Liver (tissue), 9 donors: ENCODE data around the gene RCSD1. TPM values are rescaled to one million over a fixed set of nuclear protein-coding genes. Genes with fewer than 3 reads are reported as not detected.
"Not testable (repeated sequence)": the region's sequence is repeated elsewhere in the genome, so short reads cannot be mapped to it uniquely, and the experiment has no call there.

Experiments
- DNase-seq: peaks from one replicate; pipeline ENCODE4 v3.0.0-alpha.2; 2017; ENCODE audit warnings: low spot score
- H3K27ac ChIP-seq, 2 donors: one replicate each; pipeline ENCODE4 v1.7.0; 2013; ENCODE audit warnings: inconsistent platforms in 2 of 2, low read length in 2 of 2, control low read depth in 1 of 2, low read depth in 1 of 2, mild to moderate bottlenecking in 1 of 2
- H3K27me3 ChIP-seq, 4 donors: one replicate each; pipeline versions ENCODE4 v1.6.1 to v1.7.0; 2013; ENCODE audit warnings: low read length in 3 of 4, inconsistent platforms in 1 of 4, mild to moderate bottlenecking in 1 of 4, moderate library complexity in 1 of 4; ENCODE audit not compliant: control insufficient read depth in 4 of 4, insufficient read depth in 4 of 4
- H3K36me3 ChIP-seq, 4 donors: one replicate each; pipeline versions ENCODE4 v1.6.1 to v1.7.0; 2013; ENCODE audit warnings: low read length in 3 of 4, mild to moderate bottlenecking in 3 of 4, low read depth in 1 of 4, moderate library complexity in 1 of 4; ENCODE audit not compliant: control insufficient read depth in 4 of 4, insufficient read depth in 3 of 4
- H3K4me1 ChIP-seq, 4 donors: one replicate each; pipeline versions ENCODE4 v1.6.1 to v1.7.0; 2013; ENCODE audit warnings: low read length in 3 of 4, mild to moderate bottlenecking in 3 of 4, moderate library complexity in 1 of 4; ENCODE audit not compliant: control insufficient read depth in 4 of 4, insufficient read depth in 4 of 4
- H3K4me3 ChIP-seq, 3 donors: one replicate each; pipeline versions ENCODE4 v1.6.1 to v1.7.0; 2013; ENCODE audit warnings: low read length in 3 of 3, control low read depth in 1 of 3, low read depth in 1 of 3, mild to moderate bottlenecking in 1 of 3
- H3K9ac ChIP-seq, 2 donors: one replicate each; pipeline ENCODE4 v1.7.0; 2013; ENCODE audit warnings: low read length in 2 of 2, mild to moderate bottlenecking in 2 of 2, moderate library complexity in 2 of 2, control low read depth in 1 of 2, low read depth in 1 of 2
- H3K9me3 ChIP-seq, 4 donors: one replicate each; pipeline versions ENCODE4 v1.6.1 to v1.7.0; 2013; ENCODE audit warnings: low read length in 3 of 4; ENCODE audit not compliant: control insufficient read depth in 4 of 4
- ATF3 ChIP-seq: IDR thresholded peaks from 2 replicates; pipeline ENCODE4 v1.6.1; 2016; ENCODE audit warnings: antibody characterized with exemption
- CTCF ChIP-seq: fragments of 150-350 bp; IDR thresholded peaks from 2 replicates; pipeline ENCODE4 v1.5.1; 2017; ENCODE audit warnings: improper control_type of control experiment, low read depth, low read length; ENCODE audit not compliant: missing input control
- FOXA1 ChIP-seq: IDR thresholded peaks from 2 replicates; pipeline ENCODE4 v1.6.1; 2016; ENCODE audit warnings: antibody characterized with exemption
- HNF4A ChIP-seq, 2 donors: conservative IDR thresholded peaks; 2 replicates each; pipeline ENCODE4 v1.6.1; 2016; ENCODE audit warnings: antibody characterized with exemption in 2 of 2, mild to moderate bottlenecking in 2 of 2
- HNF4G ChIP-seq: IDR thresholded peaks from 2 replicates; pipeline ENCODE4 v1.6.1; 2016; ENCODE audit warnings: antibody characterized with exemption
- JUND ChIP-seq, 2 donors: IDR thresholded peaks; 2 replicates each; pipeline ENCODE4 v1.6.1; 2016; ENCODE audit warnings: antibody characterized with exemption in 2 of 2
- MAX ChIP-seq: IDR thresholded peaks from 2 replicates; pipeline ENCODE4 v1.6.1; 2016; ENCODE audit warnings: antibody characterized with exemption
- NR2F2 ChIP-seq: IDR thresholded peaks from 2 replicates; pipeline ENCODE4 v1.6.1; 2016; ENCODE audit warnings: antibody characterized with exemption
- RAD21 ChIP-seq, 2 donors: IDR thresholded peaks; 2 replicates each; pipeline ENCODE4 v1.6.1; 2016; ENCODE audit warnings: antibody characterized with exemption in 2 of 2, mild to moderate bottlenecking in 2 of 2
- REST ChIP-seq: IDR thresholded peaks from 2 replicates; pipeline ENCODE4 v1.6.1; 2016; ENCODE audit warnings: antibody characterized with exemption, mild to moderate bottlenecking
- RXRA ChIP-seq, 2 donors: IDR thresholded peaks; 2 replicates each; pipeline ENCODE4 v1.6.1; 2017 to 2018; ENCODE audit warnings: antibody characterized with exemption in 2 of 2, mild to moderate bottlenecking in 1 of 2
- SP1 ChIP-seq: IDR thresholded peaks from 2 replicates; pipeline ENCODE4 v1.6.1; 2018; ENCODE audit warnings: antibody characterized with exemption, mild to moderate bottlenecking
- TAF1 ChIP-seq: conservative IDR thresholded peaks from 2 replicates; pipeline ENCODE4 v1.6.1; 2016; ENCODE audit warnings: antibody characterized with exemption, mild to moderate bottlenecking
- YY1 ChIP-seq: IDR thresholded peaks from 2 replicates; pipeline ENCODE4 v1.6.1; 2016; ENCODE audit warnings: antibody characterized with exemption, mild to moderate bottlenecking
- WGBS: extraction: QIAGEN DNeasy Blood & Tissue Kit; methylation state at CpG from one replicate; pipeline ENCODE4 v1.1.7; 2013; 5-methylcytosine and 5-hydroxymethylcytosine counted together
- polyA plus RNA-seq, 2 donors: library from polyadenylated mRNA; stranded (reverse) in 1 of 2; unstranded in 1 of 2; fragments of 200-250 nt in 1 of 2; fragments of >200 nt in 1 of 2; fragmentation: Nextera tagmentation in 1 of 2; extraction: Ambion mirVana in 1 of 2; gene quantifications; one replicate each; pipeline versions ENCODE4 v1.2.1 to v1.2.3, GENCODE V29; 2013 to 2015
- total RNA-seq, 2 donors: library from RNA; depleted of rRNA; stranded (reverse); fragments of >200 nt; gene quantifications; one replicate each; pipeline ENCODE4 v1.2.3, GENCODE V29; 2014
- donor health status: healthy.
- donor health status: healthy.
- donor health status: healthy.
- donor health status: healthy.
- donor health status: healthy.

RCSD1 gene
- total and polyA plus RNA-seq, 4 donors, result 3.1 to 15.0 (median 6.0) TPM

GRCh38 chr1:167612587-167613385 is 17.2 kb upstream of the RCSD1 start:
- Histone ChIP-seq H3K9ac (no peak overlapping the region), H3K36me3 (no peaks in the 10 kb centered on the region), H3K9me3 (peaks cover 0 to 3% (median under 1%) of the 10 kb centered on the region in 4 donors), H3K4me3 (no peak overlapping the region), H3K27me3 (peaks cover 0 to 2% (median 0%) of the 10 kb centered on the region in 4 donors), H3K27ac (no peak overlapping the region), H3K4me1 (peaks cover 0 to 4% (median 0%) of the 10 kb centered on the region in 4 donors)
- DNase-seq, result no peak
- TF ChIP-seq NR2F2 (no peak), TAF1 (no peak), HNF4A (conservative IDR thresholded peaks at IDR 0.05) (no peak), ATF3 (no peak), MAX (no peak), FOXA1 (no peak), CTCF (no peak)
- WGBS, result 90% methylated on average over 2 of the region's 2 CpGs

- 69% methylated on average over 2 of the region's 2 CpGs for WGBS
- H3K9ac ChIP-seq, DNase-seq, H3K36me3 ChIP-seq, H3K4me3 ChIP-seq, H3K27me3 ChIP-seq, H3K4me1 ChIP-seq, H3K9me3 ChIP-seq, H3K27ac ChIP-seq: not testable (repeated sequence)
Measured at GRCh38 chr1:167613984-167614383, 16.0 kb upstream of the RCSD1 start.

GRCh38 chr1:167614851-167615250 is 15.2 kb upstream of the RCSD1 start:
- no peak for DNase-seq
- WGBS, result 55% methylated on average over 1 of the region's 1 CpG
- Histone ChIP-seq H3K36me3 (no peaks in the 10 kb centered on the region), H3K9me3 (peaks cover 0 to 1% (median 0%) of the 10 kb centered on the region in 4 donors), H3K27me3 (no peaks in the 10 kb centered on the region), H3K4me1 (peaks cover 0 to 4% (median 0%) of the 10 kb centered on the region in 4 donors), H3K27ac (no peak overlapping the region), H3K4me3 (no peak overlapping the region), H3K9ac (no peak overlapping the region)
- TF ChIP-seq HNF4G, result no peak

- H3K27me3 ChIP-seq, result no peaks in the 10 kb centered on the region
- no peaks in the 10 kb centered on the region for H3K36me3 ChIP-seq
- WGBS, result 89% methylated on average over 8 of the region's 8 CpGs
- no peak overlapping the region for H3K9ac ChIP-seq
- H3K4me1 ChIP-seq, result peaks cover 0 to 4% (median 0%) of the 10 kb centered on the region in 4 donors
- peaks cover 0 to 1% (median 0%) of the 10 kb centered on the region in 4 donors for H3K9me3 ChIP-seq
- DNase-seq, result no peak
- no peak overlapping the region for H3K4me3 ChIP-seq
- peak overlapping the region; percentile 11 to 29 for H3K27ac ChIP-seq
- TF ChIP-seq FOXA1 (no peak), RAD21 (IDR thresholded peaks at IDR 0.05) (no peak), HNF4A (conservative IDR thresholded peaks at IDR 0.05) (no peak), MAX (no peak), YY1 (no peak), ATF3 (no peak), TAF1 (no peak), JUND (IDR thresholded peaks at IDR 0.05) (no peak), RXRA (IDR thresholded peaks at IDR 0.05) (no peak), HNF4G (no peak), SP1 (no peak), NR2F2 (no peak), REST (no peak)
Measured at GRCh38 chr1:167616521-167616920, 13.5 kb upstream of the RCSD1 start.
